Endothelial cell of umbilical vein (primary cell): Measurements from ENCODE around the gene ANKRD44. TPM values are rescaled to one million over a fixed set of nuclear protein-coding genes. Genes with fewer than 3 reads are reported as not detected.

Experiments
- BruUV-seq: library from RNA; stranded (reverse); fragments of 400-500 nt; replicated peaks from 2 replicates; lab custom pipeline; 2021; lab: Mats Ljungman, UMichigan
- CTCF ChIA-PET: fragments of 300-600, 350-600 bp; sonication (Branson Sonifier 250); formaldehyde crosslinking; loops from one replicate; lab custom pipeline; 2021; ENCODE audit warnings: antibody characterized with exemption, inconsistent platforms; lab: Charles Lee
- POLR2A ChIA-PET: fragments of 300-600, 350-600 bp; sonication (Branson Sonifier 250); formaldehyde crosslinking; loops from one replicate; lab custom pipeline; 2021; ENCODE audit warnings: antibody characterized with exemption, inconsistent platforms; lab: Charles Lee
- DNase-seq: peaks from one replicate; pipeline ENCODE4 v3.0.0-alpha.2; 2011; ENCODE audit warnings: low read depth, low spot score
- FAIRE-seq: peaks from 2 replicates; lab custom pipeline; 2011; peaks lifted over from hg19 to GRCh38; lab: Jason Lieb, UNC
- H2AFZ ChIP-seq: 2 replicates; pipeline ENCODE4 v1.6.0; 2012; ENCODE audit warnings: low read depth, low read length, control low read depth, inconsistent platforms
- H3K27ac ChIP-seq: 2 replicates; pipeline ENCODE4 v1.5.1; 2011; ENCODE audit warnings: low read depth, mild to moderate bottlenecking, control low read depth, low read length, moderate library complexity; ENCODE audit not compliant: insufficient read depth
- H3K27me3 ChIP-seq, 2 experiments: 2 replicates each; pipeline versions ENCODE4 v1.6.0 to v1.6.1; 2011; ENCODE audit warnings: low read length in 2 of 2, mixed read lengths in 1 of 2; ENCODE audit not compliant: control insufficient read depth in 2 of 2, insufficient read depth in 2 of 2
- H3K36me3 ChIP-seq, 2 experiments: 2 replicates in 1 of 2; 3 replicates in 1 of 2; pipeline ENCODE4 v1.5.1; 2011; ENCODE audit warnings: low read length in 2 of 2, mild to moderate bottlenecking in 1 of 2, moderate library complexity in 1 of 2; ENCODE audit not compliant: control insufficient read depth in 2 of 2, insufficient read depth in 2 of 2; ENCODE audit errors: extremely low read depth in 1 of 2
- H3K4me1 ChIP-seq: 3 replicates; pipeline ENCODE4 v1.5.1; 2011; ENCODE audit warnings: mild to moderate bottlenecking, low read length; ENCODE audit not compliant: control insufficient read depth, insufficient read depth; ENCODE audit errors: extremely low read depth
- H3K4me2 ChIP-seq: 2 replicates; pipeline ENCODE4 v1.6.1; 2011; ENCODE audit warnings: low read length, control low read depth, mixed read lengths; ENCODE audit not compliant: insufficient read depth
- H3K4me3 ChIP-seq, 3 experiments: fragments of 200-600 bp in 1 of 3; sonication (generic), shearing (Covaris generic) in 1 of 3; replicated peaks in 1 of 3; 2 replicates each; pipeline ENCODE4 v1.5.1; 2011 to 2016; ENCODE audit warnings: control low read depth in 3 of 3, low read length in 3 of 3, mild to moderate bottlenecking in 2 of 3, inconsistent platforms in 1 of 3, low read depth in 1 of 3, moderate library complexity in 1 of 3; ENCODE audit not compliant: insufficient read depth in 1 of 3
- H3K79me2 ChIP-seq: 2 replicates; pipeline ENCODE4 v1.6.0; 2012; ENCODE audit warnings: low read length, inconsistent platforms; ENCODE audit not compliant: control insufficient read depth, insufficient read depth
- H3K9ac ChIP-seq: replicated peaks from 2 replicates; pipeline ENCODE3; 2011; ENCODE audit warnings: low read length, control low read depth; ENCODE audit not compliant: insufficient read depth; ENCODE audit errors: extremely low read depth
- H3K9me1 ChIP-seq: replicated peaks from 3 replicates; pipeline ENCODE4 v1.6.0; 2011; ENCODE audit warnings: mild to moderate bottlenecking, low read length; ENCODE audit not compliant: control insufficient read depth, insufficient read depth; ENCODE audit errors: extremely low read depth
- H3K9me3 ChIP-seq: replicated peaks from 2 replicates; pipeline ENCODE4 v1.5.1; 2012; ENCODE audit warnings: low read length, inconsistent platforms; ENCODE audit not compliant: control insufficient read depth, insufficient read depth
- H4K20me1 ChIP-seq: replicated peaks from 2 replicates; pipeline ENCODE3; 2011; ENCODE audit warnings: mild to moderate bottlenecking, low read length; ENCODE audit not compliant: control insufficient read depth, insufficient read depth; ENCODE audit errors: extremely low read depth
- EZH2 ChIP-seq: IDR thresholded peaks from 2 replicates; pipeline ENCODE4 v1.6.1; 2012; ENCODE audit warnings: borderline replicate concordance, low read depth, mild to moderate bottlenecking, moderate library complexity, low read length, inconsistent platforms; ENCODE audit not compliant: severe bottlenecking
- FOS ChIP-seq: IDR thresholded peaks from 2 replicates; pipeline ENCODE4 v1.6.1; 2011; ENCODE audit warnings: mild to moderate bottlenecking, low read length, moderate library complexity, borderline replicate concordance; ENCODE audit not compliant: insufficient read depth
- GATA2 ChIP-seq: IDR thresholded peaks from 2 replicates; pipeline ENCODE4 v1.7.0; 2011; ENCODE audit warnings: low read depth, mild to moderate bottlenecking, moderate library complexity, mixed read lengths, low read length; ENCODE audit not compliant: insufficient read length, insufficient read depth
- JUN ChIP-seq: IDR thresholded peaks from 2 replicates; pipeline ENCODE4 v1.6.1; 2011; ENCODE audit warnings: borderline replicate concordance, low read depth; ENCODE audit not compliant: insufficient read length, insufficient read depth
- MAX ChIP-seq: IDR thresholded peaks from 2 replicates; pipeline ENCODE4 v1.6.1; 2011; ENCODE audit not compliant: insufficient read depth, insufficient read length
- MYC ChIP-seq: IDR thresholded peaks from one replicate; pipeline ENCODE4 v1.6.1; 2011; ENCODE audit warnings: mild to moderate bottlenecking, low read depth, low read length
- POLR2A ChIP-seq: IDR thresholded peaks from 2 replicates; pipeline ENCODE4 v1.6.1; 2012; ENCODE audit warnings: low read depth, mild to moderate bottlenecking, control low read depth, low read length
- POLR2AphosphoS5 ChIP-seq: IDR thresholded peaks from 2 replicates; pipeline ENCODE4 v1.6.1; 2012; ENCODE audit warnings: low read depth, mild to moderate bottlenecking, control low read depth, low read length, moderate library complexity; ENCODE audit not compliant: insufficient read depth
- dilution Hi-C: fragments of 300-500 bp; cut with MboI; formaldehyde crosslinking; loops from one replicate; pipeline ENCODE4 v1.15.0; 2019; ENCODE audit warnings: low sequenced_read_pairs; ENCODE audit not compliant: extremely low pct_ligation_motif_present
- intact Hi-C: fragments of 100-400 bp; cut with micrococcal nuclease; formaldehyde crosslinking; loops from one replicate; pipeline ENCODE4 v1.10.0; 2022
- polyA plus RNA-seq, 4 experiments: library from polyadenylated mRNA; depleted of rRNA in 3 of 4; stranded (reverse) in 3 of 4; unstranded in 1 of 4; fragments of >200 nt; gene quantifications; 2 replicates each; pipeline versions ENCODE4 v1.2.1 to v1.2.3, GENCODE V29; 2011 to 2012; ENCODE audit warnings: missing spikeins in 1 of 4
- total RNA-seq: library from RNA; stranded (reverse); gene quantifications from 2 replicates; pipeline ENCODE4 v1.2.3, GENCODE V29; 2021
- TF ChIP-seq, protein P1 (sequence below), 2 donors: IDR thresholded peaks; 1 replicate in 1 of 2; 2 replicates in 1 of 2; pipeline ENCODE4 v1.5.1; 2011; ENCODE audit warnings: low read length in 2 of 2, mild to moderate bottlenecking in 2 of 2, moderate library complexity in 2 of 2, control low read depth in 1 of 2, inconsistent platforms in 1 of 2, low read depth in 1 of 2; ENCODE audit not compliant: insufficient read depth in 1 of 2; ENCODE audit errors: extremely low read depth in 1 of 2

Gene ANKRD44
- total and polyA plus RNA-seq, 2 donors (not counting 3 experiments of a cell fraction or from before 2014, with no cell fraction given): 3.4 to 6.1 TPM

DNA sequence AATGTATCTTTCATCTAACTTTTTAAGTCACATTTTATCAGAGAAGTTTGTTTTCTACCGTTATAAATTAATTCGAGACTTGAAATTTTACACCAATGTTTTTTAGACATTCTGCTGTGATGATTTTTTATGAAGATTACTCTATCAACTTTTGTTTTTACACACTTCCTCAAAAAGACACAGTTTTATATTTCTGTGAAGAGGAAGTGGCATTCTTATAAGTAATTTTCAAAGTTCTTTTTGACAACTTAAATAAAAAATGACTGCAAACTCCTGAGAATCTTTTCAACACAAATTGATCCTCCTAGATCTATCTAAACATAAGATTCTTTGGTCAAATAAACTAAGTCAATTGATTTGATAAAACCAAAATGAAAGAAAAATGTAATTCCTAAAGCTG, 13.7 kb downstream of the ANKRD44 start:
- CTCF ChIA-PET: interaction anchor here (1.1 kb wide), 1 partner anchor 10 kb away, joined by 3 read pairs; no protein-coding TSS in a partner anchor
- Histone ChIP-seq H3K27me3 (no peaks in the 10 kb centered on the region), H3K4me2 (no peak overlapping the region), H3K36me3 (no peaks in the 10 kb centered on the region), H3K9me3 (no peaks in the 10 kb centered on the region), H3K9me1 (no peaks in the 10 kb centered on the region), H3K4me1 (no peaks in the 10 kb centered on the region), H3K4me3 (no peak overlapping the region), H4K20me1 (no peaks in the 10 kb centered on the region), H3K79me2 (no peaks in the 10 kb centered on the region), H3K9ac (no peak overlapping the region), H3K27ac (no peak overlapping the region), H2AFZ (no peak overlapping the region)
- DNase-seq: no peak
- intact Hi-C loops: no loop called here
- no TSS peak for BruUV-seq
- dilution Hi-C loops: no loop called here
- POLR2A ChIA-PET: no interaction called here
- TF ChIP-seq GATA2 (no peak), FOS (no peak)
- no peak for FAIRE-seq

GRCh38 chr2:197294260-197294659, 16.3 kb downstream of the ANKRD44 start:
- Histone ChIP-seq H3K79me2 (no peaks in the 10 kb centered on the region), H3K4me3 (no peak overlapping the region), H3K4me1 (no peaks in the 10 kb centered on the region), H3K9me3 (no peaks in the 10 kb centered on the region), H3K4me2 (no peak overlapping the region), H4K20me1 (no peaks in the 10 kb centered on the region), H3K27me3 (no peaks in the 10 kb centered on the region), H3K36me3 (no peaks in the 10 kb centered on the region), H3K9ac (no peak overlapping the region), H3K27ac (no peak overlapping the region), H3K9me1 (no peaks in the 10 kb centered on the region), H2AFZ (no peak overlapping the region)
- no TSS peak for BruUV-seq
- intact Hi-C loops (no loop called here), dilution Hi-C loops (no loop called here)
- TF ChIP-seq, protein P1, sequence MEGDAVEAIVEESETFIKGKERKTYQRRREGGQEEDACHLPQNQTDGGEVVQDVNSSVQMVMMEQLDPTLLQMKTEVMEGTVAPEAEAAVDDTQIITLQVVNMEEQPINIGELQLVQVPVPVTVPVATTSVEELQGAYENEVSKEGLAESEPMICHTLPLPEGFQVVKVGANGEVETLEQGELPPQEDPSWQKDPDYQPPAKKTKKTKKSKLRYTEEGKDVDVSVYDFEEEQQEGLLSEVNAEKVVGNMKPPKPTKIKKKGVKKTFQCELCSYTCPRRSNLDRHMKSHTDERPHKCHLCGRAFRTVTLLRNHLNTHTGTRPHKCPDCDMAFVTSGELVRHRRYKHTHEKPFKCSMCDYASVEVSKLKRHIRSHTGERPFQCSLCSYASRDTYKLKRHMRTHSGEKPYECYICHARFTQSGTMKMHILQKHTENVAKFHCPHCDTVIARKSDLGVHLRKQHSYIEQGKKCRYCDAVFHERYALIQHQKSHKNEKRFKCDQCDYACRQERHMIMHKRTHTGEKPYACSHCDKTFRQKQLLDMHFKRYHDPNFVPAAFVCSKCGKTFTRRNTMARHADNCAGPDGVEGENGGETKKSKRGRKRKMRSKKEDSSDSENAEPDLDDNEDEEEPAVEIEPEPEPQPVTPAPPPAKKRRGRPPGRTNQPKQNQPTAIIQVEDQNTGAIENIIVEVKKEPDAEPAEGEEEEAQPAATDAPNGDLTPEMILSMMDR (IDR thresholded peaks at IDR 0.05; ENCODE audit: extremely low read depth in 1 of 2, insufficient read depth in 1 of 2, low read depth in 1 of 2, low read length in 2 of 2): no peak
- no peak for TF ChIP-seq POLR2AphosphoS5
- no peak for TF ChIP-seq GATA2
- no peak for TF ChIP-seq MAX
- no peak for TF ChIP-seq MYC
- TF ChIP-seq EZH2: no peak
- no peak for TF ChIP-seq FOS
- TF ChIP-seq POLR2A: no peak
- TF ChIP-seq JUN: no peak
- FAIRE-seq (no peak), DNase-seq (no peak)
- CTCF ChIA-PET: interaction anchor here (1.1 kb wide), 1 partner anchor 11 kb away, joined by 4 read pairs; no protein-coding TSS in a partner anchor
- POLR2A ChIA-PET: no interaction called here
